Right kidney (tissue), 1 donor: ENCODE measurements around the gene APMAP.
"Not testable (repeated sequence)": the region's sequence is repeated elsewhere in the genome, so short reads cannot be mapped to it uniquely, and the experiment has no call there.

Source experiments
- DNase-seq: peaks from one replicate; pipeline ENCODE4 v3.0.0-alpha.2; 2016

Gene APMAP

GRCh38 chr20:24933266-24933908 lies 59.2 kb downstream of the APMAP start:
- DNase-seq: no peak

- not testable (repeated sequence) for DNase-seq
Measured at GRCh38 chr20:24931893-24932292, 60.7 kb downstream of the APMAP start.

GRCh38 chr20:24930724-24931688 lies 61.5 kb downstream of the APMAP start:
- not testable (repeated sequence) for DNase-seq

- DNase-seq: peak; percentile 29
Measured at GRCh38 chr20:24929867-24930723, 62.5 kb downstream of the APMAP start.

- not testable (repeated sequence) for DNase-seq
Measured at GRCh38 chr20:24929259-24929658, 63.3 kb downstream of the APMAP start.

- DNase-seq: not testable (repeated sequence)
Measured at GRCh38 chr20:24920706-24921105, 71.8 kb downstream of the APMAP start.

- DNase-seq: not testable (repeated sequence)
Measured at GRCh38 chr20:24919665-24920064, 72.9 kb downstream of the APMAP start.

- DNase-seq: no peak
Measured at GRCh38 chr20:24918579-24919566, 73.7 kb downstream of the APMAP start.

- DNase-seq: peak; percentile 73
Measured at GRCh38 chr20:24917797-24918578, 74.6 kb downstream of the APMAP start.

- no peak for DNase-seq
Measured at GRCh38 chr20:24917056-24917455, 75.5 kb downstream of the APMAP start.

- no peak for DNase-seq
Measured at GRCh38 chr20:24916412-24916811, 76.1 kb downstream of the APMAP start.

- DNase-seq: no peak
Measured at GRCh38 chr20:24915892-24916291, 76.7 kb downstream of the APMAP start.

GRCh38 chr20:24915440-24915839 lies 77.1 kb downstream of the APMAP start:
- DNase-seq: no peak

- DNase-seq: no peak
Measured at GRCh38 chr20:24914388-24915241, 77.9 kb downstream of the APMAP start.

GRCh38 chr20:24913076-24913628 lies 79.4 kb downstream of the APMAP start:
- DNase-seq: no peak
